Measurements from ENCODE around the gene DYRK2.

- TF ChIP-seq POLR2A (IDR thresholded peaks at IDR 0.05), result no peak
- no peak for TF ChIP-seq CTCF (IDR thresholded peaks at IDR 0.05)
These were observed 2.9 kb upstream of the DYRK2 start for GRCh38 chr12:67645601-67646000.

All from breast epithelium (tissue), 3 donors.